Activated CD8-positive, alpha-beta T cell treated with anti-CD3 and anti-CD28 coated beads for 36 hours (primary cell): ENCODE results near the gene CIZ1. TPM values are rescaled to one million over a fixed set of nuclear protein-coding genes. Genes with fewer than 3 reads are reported as not detected.

ENCODE experiments used
- ATAC-seq: fragments of 200-7000 bp; cut with Tn5 transposase; one replicate; pipeline ENCODE4 v1.10.0; 2021; ENCODE audit warnings: mild to moderate bottlenecking, moderate library complexity
- CTCF ChIA-PET: fragments of 350-600 bp; sonication (Branson Sonifier 250); formaldehyde crosslinking; loops from one replicate; lab custom pipeline; 2021; ENCODE audit warnings: antibody characterized with exemption; lab: Charles Lee
- POLR2A ChIA-PET: fragments of 350-600 bp; sonication (Branson Sonifier 250); formaldehyde crosslinking; loops from one replicate; lab custom pipeline; 2021; ENCODE audit warnings: antibody characterized with exemption; lab: Charles Lee
- DNase-seq: peaks from one replicate; pipeline ENCODE4 v3.0.0-alpha.2; 2020
- H3K27ac Mint-ChIP-seq: one replicate; pipeline ENCODE4 v1.8.0; 2021; ENCODE audit warnings: mild to moderate bottlenecking, mixed read lengths
- H3K27me3 Mint-ChIP-seq: one replicate; pipeline ENCODE4 v1.8.0; 2021; ENCODE audit warnings: mixed read lengths
- H3K36me3 Mint-ChIP-seq: one replicate; pipeline ENCODE4 v1.8.0; 2021; ENCODE audit warnings: low read depth, mixed read lengths
- H3K4me1 Mint-ChIP-seq: one replicate; pipeline ENCODE4 v1.8.0; 2021; ENCODE audit warnings: low read depth, mixed read lengths
- H3K4me3 Mint-ChIP-seq: one replicate; pipeline ENCODE4 v1.8.0; 2021; ENCODE audit warnings: mild to moderate bottlenecking, moderate library complexity, mixed read lengths
- H3K9me3 Mint-ChIP-seq: one replicate; pipeline ENCODE4 v1.8.0; 2021; ENCODE audit warnings: mixed read lengths
- CTCF ChIP-seq: fragments of 200-600 bp; IDR thresholded peaks from one replicate; pipeline ENCODE4 v1.8.0; 2022; ENCODE audit warnings: antibody characterized with exemption, mild to moderate bottlenecking
- intact Hi-C: fragments of 100-400 bp; cut with micrococcal nuclease; formaldehyde crosslinking; loops from one replicate; pipeline ENCODE4 v1.10.0; 2022
- total RNA-seq, 2 experiments: library from RNA; stranded (reverse); gene quantifications; one replicate each; pipeline ENCODE4 v1.2.3, GENCODE V29; 2021

Gene CIZ1
- total RNA-seq, 2 experiments from 2014 or later: 75.7 to 77.1 TPM

GRCh38 chr9:128180001-128180400, 11.4 kb downstream of the CIZ1 start:
- Mint-ChIP-seq H3K9me3 (no peaks in the 10 kb centered on the region), H3K4me3 (no peak overlapping the region), H3K4me1 (peaks cover 5% of the 10 kb centered on the region), H3K27ac (no peak overlapping the region), H3K27me3 (no peaks in the 10 kb centered on the region), H3K36me3 (peaks cover 43% of the 10 kb centered on the region)
- ChIA-PET CTCF (interaction anchor here (1.0 kb wide), 1 partner anchor 7 kb away, joined by 3 read pairs; no protein-coding TSS in a partner anchor), POLR2A (interaction anchor here (2.8 kb wide), 1 partner anchor 10 kb away, joined by 13 read pairs; no protein-coding TSS in a partner anchor)
- intact Hi-C loops: no loop called here
- no peak for ATAC-seq
- TF ChIP-seq CTCF: no peak
- DNase-seq: no peak

- Mint-ChIP-seq H3K36me3 (peaks cover 41% of the 10 kb centered on the region), H3K27ac (no peak overlapping the region), H3K9me3 (no peaks in the 10 kb centered on the region), H3K4me1 (peaks cover 3% of the 10 kb centered on the region), H3K27me3 (no peaks in the 10 kb centered on the region), H3K4me3 (no peak overlapping the region)
- ATAC-seq: no peak
- TF ChIP-seq CTCF: no peak
- ChIA-PET POLR2A (interaction anchor here (2.8 kb wide), 1 partner anchor 11 kb away, joined by 13 read pairs; no protein-coding TSS in a partner anchor), CTCF (no interaction called here)
- DNase-seq: no peak
- intact Hi-C loops: no loop called here
These were observed 12.5 kb downstream of the CIZ1 start for GRCh38 chr9:128178806-128179431.

- no peaks in the 10 kb centered on the region for H3K27me3 Mint-ChIP-seq
- intact Hi-C loops: no loop called here
- no peaks in the 10 kb centered on the region for H3K9me3 Mint-ChIP-seq
- ChIA-PET POLR2A (interaction anchor here (1.1 to 1.5 kb wide), 3 partner anchors 11 to 16 kb away, joined by 3 to 6 read pairs (median 3); partner anchors contain the start of genes BBLN and CIZ1), CTCF (interaction anchor here (1.1 to 1.6 kb wide), 3 partner anchors 8 to 19 kb away, joined by 3 to 6 read pairs (median 4); no protein-coding TSS in a partner anchor)
- H3K36me3 Mint-ChIP-seq: peaks cover 38% of the 10 kb centered on the region
- no peak for TF ChIP-seq CTCF
- ATAC-seq (no peak), DNase-seq (no peak)
- no peak overlapping the region for H3K4me3 Mint-ChIP-seq
- H3K4me1 Mint-ChIP-seq: no peaks in the 10 kb centered on the region
- peak overlapping the region; percentile 52 for H3K27ac Mint-ChIP-seq
These were observed 15.6 kb downstream of the CIZ1 start for GRCh38 chr9:128175726-128176125.

GRCh38 chr9:128175102-128175563, 16.2 kb downstream of the CIZ1 start:
- no peak overlapping the region for H3K27ac Mint-ChIP-seq
- ChIA-PET CTCF (interaction anchor here (0.9 to 1.6 kb wide), 4 partner anchors 9 to 264 kb away, joined by 3 to 6 read pairs (median 4); no protein-coding TSS in a partner anchor), POLR2A (interaction anchor here (1.0 to 1.5 kb wide), 4 partner anchors 11 to 43 kb away, joined by 3 to 6 read pairs (median 3); partner anchors contain the start of genes BBLN and CIZ1)
- no peaks in the 10 kb centered on the region for H3K27me3 Mint-ChIP-seq
- no peak overlapping the region for H3K4me3 Mint-ChIP-seq
- no peak for DNase-seq
- H3K36me3 Mint-ChIP-seq: peaks cover 33% of the 10 kb centered on the region
- TF ChIP-seq CTCF: no peak
- intact Hi-C loops: no loop called here
- H3K4me1 Mint-ChIP-seq: peaks cover under 1% of the 10 kb centered on the region
- ATAC-seq: no peak
- no peaks in the 10 kb centered on the region for H3K9me3 Mint-ChIP-seq

GRCh38 chr9:128174062-128174461, 17.3 kb downstream of the CIZ1 start:
- H3K9me3 Mint-ChIP-seq: no peaks in the 10 kb centered on the region
- H3K27me3 Mint-ChIP-seq: no peaks in the 10 kb centered on the region
- ChIA-PET POLR2A (no interaction called here), CTCF (interaction anchor here (1.4 to 1.6 kb wide), 2 partner anchors 10 to 23 kb away, joined by 3 to 6 read pairs; no protein-coding TSS in a partner anchor)
- ATAC-seq (no peak), DNase-seq (no peak)
- H3K4me1 Mint-ChIP-seq: peaks cover 2% of the 10 kb centered on the region
- intact Hi-C loops: no loop called here
- H3K4me3 Mint-ChIP-seq: no peak overlapping the region
- no peak for TF ChIP-seq CTCF
- no peak overlapping the region for H3K27ac Mint-ChIP-seq
- peaks cover 22% of the 10 kb centered on the region for H3K36me3 Mint-ChIP-seq
